ENCODE measurements around the gene CCDC3.
"Not testable (repeated sequence)": the region's sequence is repeated elsewhere in the genome, so short reads cannot be mapped to it uniquely, and the experiment has no call there.

The CCDC3 gene

DNA sequence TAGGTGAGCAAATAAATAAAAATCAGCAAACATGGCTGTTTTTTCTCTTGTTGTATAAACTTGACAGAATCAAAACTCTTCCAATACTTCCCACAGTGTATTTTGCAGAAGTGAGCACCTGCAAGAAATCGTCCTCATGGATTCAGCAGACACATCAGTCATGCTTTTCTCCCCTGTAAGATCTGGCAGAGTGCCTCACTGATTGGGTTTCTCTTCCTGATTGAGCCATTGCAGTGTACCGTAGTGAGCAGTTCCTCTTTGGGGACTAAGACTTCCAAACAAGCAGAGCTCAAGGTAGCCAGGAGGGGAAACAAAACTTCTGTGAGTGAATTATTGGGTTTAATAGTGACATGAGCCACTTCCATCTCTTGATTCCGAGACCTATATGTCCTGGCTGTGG lies 2.2 kb upstream of the CCDC3 start:
- no peak for DNase-seq
- intact Hi-C loops (cut with DNase I): no loop called here

DNA sequence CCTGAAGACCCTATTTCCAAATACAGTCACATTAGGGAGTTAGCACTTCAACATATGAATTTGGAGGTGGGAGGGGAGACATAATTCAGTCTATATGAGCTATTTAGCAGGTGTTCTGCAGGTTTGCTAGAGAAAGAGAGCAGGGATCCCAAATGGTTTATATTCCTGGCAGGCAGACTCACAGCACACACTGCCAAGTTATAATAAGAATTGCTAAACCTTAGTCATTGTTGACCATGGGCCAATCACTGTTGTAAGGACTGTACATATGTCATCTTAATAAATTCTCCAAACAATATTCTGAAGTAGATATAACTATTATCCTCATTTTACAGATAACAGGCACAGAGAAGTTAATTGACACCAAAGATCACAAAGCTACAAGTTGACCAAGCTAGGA lies 1.5 kb upstream of the CCDC3 start:
- intact Hi-C loops (cut with DNase I): no loop called here
- DNase-seq: no peak

DNA sequence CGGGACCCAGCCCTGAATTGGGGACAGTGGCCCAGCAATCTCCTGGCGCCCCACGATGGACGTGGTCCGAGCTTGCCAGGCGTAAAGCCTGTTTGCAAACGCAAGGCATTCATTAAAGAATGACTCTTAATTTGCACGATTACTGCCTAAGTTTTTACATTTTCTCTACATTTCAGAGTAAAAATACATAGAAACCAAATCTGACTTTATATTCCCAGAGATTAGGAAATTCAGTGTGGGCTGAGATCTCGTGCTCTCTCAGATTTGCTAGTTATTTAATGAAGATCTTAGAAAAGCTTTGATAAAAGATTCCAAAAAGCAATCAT lies 337 bp upstream of the CCDC3 start:
- intact Hi-C loops (cut with DNase I): no loop called here
- peak in 1 of 42 donors; percentile 39 for DNase-seq

DNA sequence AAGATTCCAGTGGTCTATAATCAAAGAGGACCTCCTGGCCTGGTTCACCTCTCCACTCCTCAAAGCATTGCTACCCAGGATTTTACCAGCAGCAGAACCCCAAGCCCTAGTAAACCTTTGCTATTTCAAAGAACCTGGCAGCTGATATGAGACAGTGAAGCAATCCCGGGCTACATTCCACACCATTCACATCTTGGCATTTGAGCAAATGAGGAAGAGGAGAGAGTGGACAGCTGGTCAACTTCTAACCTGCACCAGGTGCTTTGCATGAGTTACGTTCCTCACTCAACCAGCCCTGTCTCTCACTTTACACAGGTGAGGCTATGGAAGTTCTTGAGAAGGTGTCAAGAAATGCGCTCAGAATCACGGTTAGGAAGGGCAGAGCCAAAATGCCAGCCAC lies 1.1 kb downstream of the CCDC3 start:
- intact Hi-C loops (cut with DNase I): no loop called here
- DNase-seq: no peak

DNA sequence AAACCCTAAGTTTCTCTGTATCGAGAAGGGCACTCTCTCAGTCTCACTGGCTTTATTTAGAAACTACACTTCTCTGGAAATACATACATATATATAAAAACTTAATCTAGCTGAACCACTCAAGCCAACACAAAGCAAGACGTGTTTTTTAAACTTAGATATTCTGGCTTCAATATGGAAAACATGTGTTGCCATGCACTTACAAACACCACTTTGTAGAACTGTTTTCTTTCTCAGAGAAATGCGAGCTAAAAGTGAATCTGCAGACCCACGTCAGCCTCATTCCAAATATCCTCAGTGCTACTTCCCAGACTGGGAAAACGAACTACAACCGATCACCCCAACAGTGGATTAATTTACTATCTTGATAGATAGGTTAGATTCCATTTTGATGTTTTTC lies 1.7 kb downstream of the CCDC3 start:
- no peak for DNase-seq
- intact Hi-C loops (cut with DNase I): no loop called here

DNA sequence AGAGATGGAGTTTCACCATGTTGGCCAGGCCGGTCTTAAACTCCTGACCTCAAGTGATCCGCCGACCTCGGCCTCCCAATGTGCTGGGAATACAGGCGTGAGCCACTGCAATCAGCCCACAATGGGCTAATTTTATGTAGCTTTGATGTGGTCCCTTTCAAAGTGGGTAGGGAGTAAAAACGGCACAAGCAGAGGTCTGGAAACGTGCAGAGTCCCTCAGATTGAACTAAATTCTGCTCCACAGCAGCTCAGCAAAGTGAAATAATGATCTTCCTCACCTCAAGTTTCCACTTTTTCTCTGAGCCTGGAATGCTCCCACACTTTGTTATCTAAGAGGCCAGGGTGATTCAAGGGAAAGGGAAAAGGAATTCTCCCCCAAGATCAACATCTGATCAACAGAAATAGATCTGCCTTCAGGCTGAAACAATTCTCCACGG lies 6.1 kb downstream of the CCDC3 start:
- intact Hi-C loops (cut with DNase I): no loop called here
- peak in 9 of 42 donors; percentile 12 to 53 (median 20) for DNase-seq

DNA sequence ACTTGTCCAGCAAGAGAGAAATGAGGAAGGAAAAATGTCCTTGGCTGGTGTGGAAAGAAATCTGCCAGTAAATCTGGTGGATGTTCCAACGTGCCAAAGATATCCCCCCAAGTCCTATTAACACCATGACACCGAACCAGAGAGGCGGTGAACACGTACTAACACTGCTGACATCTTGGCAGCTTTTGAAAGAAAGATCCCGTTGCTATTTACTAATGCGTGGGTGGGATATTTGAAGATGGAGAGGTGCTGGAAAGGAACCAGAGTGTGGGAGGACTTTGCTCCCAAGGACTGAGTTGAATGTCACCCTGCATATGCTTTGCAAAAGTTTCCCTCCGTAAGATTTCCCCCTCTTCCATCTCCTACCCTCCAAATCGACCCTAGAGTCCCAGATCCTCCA lies 7.9 kb downstream of the CCDC3 start:
- DNase-seq: peak in 1 of 42 donors; percentile 9
- intact Hi-C loops (cut with DNase I): no loop called here

DNA sequence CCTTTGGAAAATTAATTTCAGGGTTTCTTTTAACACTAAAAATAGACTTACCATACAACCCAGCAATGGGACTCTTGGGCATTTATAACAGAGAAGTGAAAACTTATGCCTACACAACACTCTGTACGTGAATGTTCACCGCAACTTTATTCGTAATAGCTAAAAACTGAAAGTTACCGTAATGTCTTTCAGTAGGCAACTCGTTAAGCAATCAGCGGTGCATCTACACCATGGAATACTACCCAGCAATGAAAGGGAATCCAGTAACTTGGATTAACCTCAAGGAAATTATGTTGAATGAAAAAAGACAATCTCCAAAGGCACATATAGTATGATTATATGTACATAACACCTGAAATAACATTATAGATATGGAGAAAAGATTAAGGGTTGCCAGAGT lies 16.2 kb downstream of the CCDC3 start:
- DNase-seq: no peak
- intact Hi-C loops (cut with DNase I): no loop called here

DNA sequence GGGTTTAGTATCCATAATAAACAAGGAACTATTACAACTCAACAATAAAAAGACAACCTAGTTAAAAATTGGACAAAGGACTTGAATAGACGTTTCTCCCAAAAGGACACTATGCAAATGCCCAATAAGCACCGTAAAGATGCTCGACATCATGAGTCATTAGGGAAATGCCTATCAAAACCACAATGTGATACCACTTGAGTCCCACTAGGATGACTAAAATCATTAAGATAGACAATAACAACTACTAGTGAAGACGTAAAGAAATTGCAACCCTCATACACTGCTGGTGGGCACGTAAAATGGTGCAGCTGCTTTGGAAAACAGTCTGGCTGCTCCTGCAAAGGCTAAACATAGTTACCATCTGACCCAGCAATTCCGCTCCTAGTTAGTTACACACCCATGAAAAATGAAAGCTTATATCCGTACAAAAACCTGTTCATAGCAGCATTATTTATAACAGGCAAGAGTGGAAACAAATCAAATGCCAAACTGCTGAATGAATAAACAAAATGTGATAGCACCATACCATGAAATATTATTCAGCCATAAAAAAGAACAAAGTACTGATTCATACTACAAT lies 17.3 kb downstream of the CCDC3 start:
- no peak for DNase-seq
- intact Hi-C loops (cut with DNase I): no loop called here

DNA sequence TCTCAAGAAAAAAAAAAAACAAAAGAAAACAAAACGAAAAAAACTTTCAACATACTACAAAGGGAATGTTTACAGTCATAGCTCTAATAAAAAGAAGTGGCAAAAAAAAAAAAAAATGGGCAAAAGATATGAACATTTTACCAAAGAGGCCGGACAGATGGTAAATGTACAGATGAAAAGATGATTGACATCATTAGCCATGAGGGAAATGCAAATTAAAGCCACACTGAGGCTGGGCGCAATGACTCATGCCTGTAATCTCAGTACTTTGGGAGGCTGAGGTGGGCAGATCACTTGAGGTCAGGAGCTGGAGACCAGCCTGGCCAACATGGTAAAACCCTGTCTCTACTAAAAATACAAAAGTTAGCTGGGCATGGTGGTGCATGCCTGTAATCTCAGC lies 17.9 kb downstream of the CCDC3 start:
- DNase-seq; intact Hi-C loops (cut with DNase I): not testable (repeated sequence)

DNA sequence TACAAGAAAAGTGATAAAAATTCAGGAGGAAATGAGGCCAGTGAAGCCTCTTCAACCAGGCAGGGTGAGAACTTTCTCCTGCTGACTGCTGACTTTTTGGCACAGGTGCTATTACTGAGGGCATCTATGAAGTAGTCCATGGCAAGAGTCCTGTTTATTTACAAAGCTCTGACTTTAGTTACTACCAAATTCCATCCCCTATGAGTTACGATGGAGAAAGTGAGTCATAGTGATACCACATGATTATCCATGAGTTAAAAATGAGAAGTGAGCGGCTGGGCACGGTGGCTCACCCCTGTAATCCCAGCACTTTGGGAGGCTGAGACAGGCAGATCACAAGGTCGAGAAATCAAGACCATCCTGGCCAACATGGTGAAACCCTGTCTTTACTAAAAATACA lies 19.9 kb downstream of the CCDC3 start:
- no peak for DNase-seq
- intact Hi-C loops (cut with DNase I): no loop called here

DNA sequence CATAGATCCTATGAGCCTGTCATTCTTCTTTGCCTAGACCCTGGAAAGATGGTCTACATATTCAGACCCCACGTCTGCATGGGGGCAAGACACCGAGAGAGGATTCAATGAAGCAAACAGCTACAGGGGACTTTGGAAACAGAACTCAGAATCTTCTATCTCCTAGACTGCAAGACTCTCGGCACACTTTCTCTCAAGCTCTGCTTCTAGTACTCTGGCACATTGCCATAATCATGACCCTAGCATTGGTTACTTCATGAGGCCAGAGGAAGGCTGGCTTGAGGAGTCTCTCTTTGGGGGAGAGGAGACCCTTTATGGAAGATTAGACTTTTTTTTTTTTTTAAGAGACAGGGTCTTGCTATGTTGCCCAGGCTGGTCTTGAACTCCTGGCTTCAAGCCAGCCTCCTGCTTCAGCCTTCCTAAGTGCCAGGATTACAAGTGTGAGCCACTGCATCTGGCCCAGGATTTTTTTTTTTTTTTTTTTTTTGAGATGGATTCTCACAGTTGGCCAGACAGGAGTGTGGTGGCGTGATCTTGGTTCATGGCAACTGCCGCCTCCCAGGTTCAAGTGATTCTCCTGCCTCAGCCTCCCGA lies 20.7 kb downstream of the CCDC3 start:
- DNase-seq: no peak
- intact Hi-C loops (cut with DNase I): no loop called here

DNA sequence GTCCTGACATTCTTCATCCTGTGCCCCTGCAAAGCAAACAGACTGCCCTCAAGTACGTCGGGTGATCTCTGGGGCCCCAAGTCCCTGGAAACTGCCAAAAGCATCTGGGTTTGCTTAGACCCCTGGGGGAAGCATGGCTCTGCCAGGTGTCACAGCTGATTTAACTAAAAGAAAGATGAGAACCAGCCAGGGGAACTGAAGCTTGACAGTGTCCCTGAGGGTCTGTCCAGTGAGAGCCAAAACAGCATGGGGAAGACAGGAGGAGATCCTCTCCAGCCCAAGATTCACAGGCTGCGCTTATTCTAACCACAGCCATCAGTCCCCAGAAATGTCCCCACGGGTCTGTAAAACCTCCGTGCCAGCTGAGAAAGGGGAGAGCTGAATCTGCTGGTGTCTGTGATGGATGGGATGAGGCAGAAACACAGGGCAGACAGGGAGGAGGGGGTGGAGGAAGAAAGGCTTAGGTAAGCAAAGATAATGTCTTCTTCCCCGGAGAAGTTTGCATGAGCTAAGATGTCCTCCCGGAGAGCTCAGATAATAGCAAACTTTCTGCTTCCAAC lies 21.3 kb downstream of the CCDC3 start:
- intact Hi-C loops (cut with DNase I): no loop called here
- no peak for DNase-seq

DNA sequence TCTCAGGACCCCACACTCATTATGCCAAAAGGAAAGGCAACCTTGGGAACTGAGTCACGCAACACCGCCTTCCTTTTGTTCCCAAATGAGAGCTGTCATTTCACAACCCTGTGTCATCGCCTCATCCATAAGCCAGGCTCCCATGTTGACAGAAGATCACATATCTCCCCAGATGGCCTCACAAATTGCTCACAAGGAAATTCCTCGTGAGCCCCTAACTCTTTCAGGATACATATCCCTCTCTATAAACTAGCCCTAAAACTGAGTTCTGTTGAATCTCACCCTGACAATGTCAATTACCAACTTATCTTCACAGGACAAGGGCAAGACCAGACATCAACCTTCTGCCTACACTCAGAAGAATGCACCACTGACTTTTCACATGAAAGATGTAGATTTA lies 22.6 kb downstream of the CCDC3 start:
- intact Hi-C loops (cut with DNase I): no loop called here

DNA sequence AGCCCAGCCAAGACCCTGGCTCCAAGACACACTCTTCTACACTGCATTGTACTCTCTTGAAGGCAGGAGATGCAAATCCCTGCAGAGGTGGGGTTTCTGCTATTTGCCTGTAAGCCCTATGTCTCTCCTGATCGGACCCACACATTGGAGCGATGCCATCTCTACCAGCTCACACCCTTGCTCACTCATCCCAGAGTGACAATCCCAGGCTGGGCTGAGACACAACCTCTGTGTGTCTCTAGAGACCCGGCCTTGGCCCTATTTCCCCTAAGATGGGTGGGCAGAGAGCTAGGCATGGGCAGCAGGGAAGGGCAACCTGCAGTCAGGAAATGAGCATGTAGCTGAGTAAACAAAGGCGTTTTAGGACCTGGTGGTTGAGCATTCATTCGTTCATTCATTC lies 25.6 kb downstream of the CCDC3 start:
- intact Hi-C loops (cut with DNase I): no loop called here
- DNase-seq: no peak

More for the DNA sequence above, 22.6 kb downstream of the CCDC3 start:
- no peak for DNase-seq

DNA sequence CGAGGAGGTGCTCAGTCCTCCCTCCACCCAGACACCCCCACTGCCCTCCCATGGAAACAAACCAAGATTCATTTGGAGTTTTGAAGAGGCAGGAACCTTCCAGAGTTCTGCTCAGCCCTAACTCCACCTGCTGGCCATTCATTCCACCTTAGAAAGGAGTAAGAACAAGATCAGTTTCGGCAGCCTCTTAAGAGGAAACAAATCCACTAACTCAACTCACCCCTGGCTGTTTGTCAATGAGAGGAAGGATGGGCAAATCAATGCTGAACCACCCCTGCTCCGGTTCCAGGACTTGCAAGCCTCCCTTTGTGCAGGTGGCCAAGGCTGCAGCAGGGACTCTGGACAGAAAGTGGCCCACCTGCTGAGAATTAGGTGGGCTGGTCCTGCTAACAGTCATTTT lies 26.2 kb downstream of the CCDC3 start:
- intact Hi-C loops (cut with DNase I): no loop called here
- DNase-seq: no peak

DNA sequence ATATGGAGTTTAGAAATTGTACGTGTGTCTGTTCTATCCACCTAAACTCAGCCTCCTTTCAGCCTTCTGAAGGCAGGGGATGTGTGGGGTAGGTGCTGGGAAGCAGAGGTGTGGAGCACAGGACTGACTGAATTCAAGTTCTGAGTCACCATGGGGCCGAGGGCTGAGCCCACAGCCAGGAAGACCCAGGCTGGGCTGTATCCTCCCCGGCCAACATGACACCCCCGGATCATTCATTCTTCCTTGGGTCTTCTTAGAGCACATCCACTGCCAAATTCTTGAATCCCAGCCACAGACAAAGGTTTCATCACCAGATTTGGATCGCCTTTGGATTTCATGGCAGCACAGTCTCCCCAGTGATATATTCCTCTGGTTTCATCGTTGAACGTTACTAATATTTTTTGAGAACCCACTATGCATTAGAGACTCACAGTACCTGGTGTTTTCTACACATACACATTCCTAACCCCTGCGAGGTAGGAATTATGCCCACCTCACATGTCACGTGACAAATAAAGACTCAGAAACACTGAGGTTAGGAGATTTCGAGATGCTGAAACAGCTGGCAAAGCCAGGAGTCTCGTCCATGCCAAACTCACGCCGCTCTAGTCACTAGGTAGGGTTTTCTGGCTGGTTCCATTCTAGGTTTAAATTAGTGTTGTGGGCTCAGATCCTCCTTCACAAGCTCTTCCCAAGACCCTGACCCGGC lies 26.9 kb downstream of the CCDC3 start:
- intact Hi-C loops (cut with DNase I): no loop called here

DNA sequence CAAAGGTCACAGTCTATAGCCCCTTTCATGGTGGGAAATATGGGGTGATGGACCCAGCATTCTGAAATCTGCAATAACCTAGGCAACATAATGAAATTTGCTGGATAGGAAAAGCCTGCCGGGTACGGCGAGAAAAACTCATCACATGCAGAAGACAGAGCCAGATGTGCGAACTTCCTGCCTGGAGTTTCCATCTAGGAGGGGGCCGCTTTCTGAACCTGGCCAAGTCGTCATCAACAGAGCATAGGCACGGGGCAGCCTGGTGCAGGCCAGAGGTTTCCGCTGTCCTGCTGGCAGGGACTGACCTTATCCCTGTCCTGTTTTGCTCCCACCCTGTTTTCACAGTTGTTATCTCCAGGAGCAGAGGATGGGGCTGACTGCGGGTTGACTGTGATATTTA lies 27.4 kb downstream of the CCDC3 start:
- intact Hi-C loops (cut with DNase I): no loop called here
- DNase-seq: no peak

More for the DNA sequence above, 26.9 kb downstream of the CCDC3 start:
- DNase-seq: no peak

DNA sequence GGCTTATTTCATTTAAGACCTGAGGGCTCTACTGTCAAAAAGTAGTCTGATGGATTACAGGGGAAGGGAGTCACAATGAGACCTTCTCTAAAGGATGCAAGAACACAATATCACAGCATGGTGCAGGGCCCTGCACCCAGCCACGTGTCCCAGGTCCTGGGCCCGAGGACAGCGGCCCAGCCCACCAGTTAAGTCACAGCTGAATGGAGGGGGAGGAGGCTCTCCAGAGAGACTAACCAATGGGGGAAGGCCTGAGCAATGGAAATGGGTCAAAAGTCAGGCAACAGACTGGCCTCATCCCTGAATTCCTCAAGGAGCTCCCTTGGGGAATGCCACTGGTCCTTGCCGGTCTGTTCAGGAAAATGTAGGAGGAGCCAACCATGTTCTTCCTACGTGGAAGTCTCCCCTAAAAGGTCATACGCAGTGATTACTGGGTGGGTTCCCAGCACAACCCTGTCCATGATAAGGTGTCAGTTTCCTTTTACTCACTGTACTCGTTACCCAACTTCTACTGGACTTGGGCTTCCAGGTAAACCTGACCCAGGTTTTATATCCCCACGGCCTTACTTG lies 28.3 kb downstream of the CCDC3 start:
- intact Hi-C loops (cut with DNase I): no loop called here

DNA sequence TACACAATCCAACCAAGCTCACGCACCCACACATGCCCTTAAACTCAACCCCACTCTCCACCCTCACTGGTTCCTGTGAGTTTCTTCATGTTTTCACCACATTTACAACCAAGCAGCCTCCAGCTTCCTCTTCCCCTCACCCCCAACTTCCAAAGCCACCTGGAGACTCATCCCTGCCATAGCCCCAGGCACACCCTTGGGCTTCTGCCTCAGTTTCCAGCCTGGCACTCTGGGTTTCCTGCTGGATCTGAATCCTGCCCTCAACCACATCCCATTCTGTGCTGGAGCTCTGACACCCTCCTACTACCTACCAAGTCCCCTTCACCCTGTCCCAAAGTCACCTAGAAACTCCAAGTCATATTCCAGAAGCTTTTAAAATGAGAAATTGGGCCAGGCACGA lies 29.4 kb downstream of the CCDC3 start:
- intact Hi-C loops (cut with DNase I): no loop called here
- DNase-seq: no peak

More for the DNA sequence above, 28.3 kb downstream of the CCDC3 start:
- no peak for DNase-seq

Data from head of caudate nucleus (tissue), 42 donors.